Measurements from ENCODE around the gene CD4.
"Not testable (repeated sequence)": the region's sequence is repeated elsewhere in the genome, so short reads cannot be mapped to it uniquely, and the experiment has no call there.

CD4 gene

GRCh38 chr12:6788972-6789924 is at the start of gene CD4:
Gene CD4, plus strand, starts transcription at chr12:6789528. Its CDS starts 10,611 bp downstream, at chr12:6800139.
- DNase-seq (ENCODE audit: low read depth in 2 of 2): peak; percentile 65 to 81

GRCh38 chr12:6742080-6742479 is 47.2 kb upstream of the CD4 start:
- not testable (repeated sequence) for DNase-seq (ENCODE audit: low read depth in 2 of 2)

- no peak for DNase-seq (ENCODE audit: low read depth in 2 of 2)
Observed at GRCh38 chr12:6742834-6743233, 46.5 kb upstream of the CD4 start.

GRCh38 chr12:6743300-6743699 is 46.0 kb upstream of the CD4 start:
- not testable (repeated sequence) for DNase-seq (ENCODE audit: low read depth in 2 of 2)

GRCh38 chr12:6745741-6746525 is 43.4 kb upstream of the CD4 start:
- DNase-seq (ENCODE audit: low read depth in 2 of 2): no peak

- DNase-seq (ENCODE audit: low read depth in 2 of 2): no peak
Observed at GRCh38 chr12:6747216-6747615, 42.1 kb upstream of the CD4 start.

GRCh38 chr12:6748761-6749160 is 40.6 kb upstream of the CD4 start:
- DNase-seq (ENCODE audit: low read depth in 2 of 2): no peak

GRCh38 chr12:6750506-6750905 is 38.8 kb upstream of the CD4 start:
- no peak for DNase-seq (ENCODE audit: low read depth in 2 of 2)

- DNase-seq (ENCODE audit: low read depth in 2 of 2): no peak
Observed at GRCh38 chr12:6751767-6752166, 37.6 kb upstream of the CD4 start.

GRCh38 chr12:6752167-6752920 is 37.0 kb upstream of the CD4 start:
- no peak for DNase-seq (ENCODE audit: low read depth in 2 of 2)

- peak; percentile 97 to 98 for DNase-seq (ENCODE audit: low read depth in 2 of 2)
Observed at GRCh38 chr12:6752921-6753771, 36.2 kb upstream of the CD4 start, which contains the start of gene MLF2. Gene MLF2, minus strand, starts transcription at chr12:6753141. Its CDS starts 807 bp downstream, at chr12:6752334.

GRCh38 chr12:6753772-6754356 is 35.5 kb upstream of the CD4 start:
- no peak for DNase-seq (ENCODE audit: low read depth in 2 of 2)

- DNase-seq (ENCODE audit: low read depth in 2 of 2): no peak
Observed at GRCh38 chr12:6754411-6754810, 34.9 kb upstream of the CD4 start.

- no peak for DNase-seq (ENCODE audit: low read depth in 2 of 2)
Observed at GRCh38 chr12:6757028-6757690, 32.2 kb upstream of the CD4 start.

GRCh38 chr12:6758506-6759095 is 30.7 kb upstream of the CD4 start:
- no peak for DNase-seq (ENCODE audit: low read depth in 2 of 2)

- DNase-seq (ENCODE audit: low read depth in 2 of 2): no peak
Observed at GRCh38 chr12:6759741-6760140, 29.6 kb upstream of the CD4 start.

- DNase-seq (ENCODE audit: low read depth in 2 of 2): no peak
Observed at GRCh38 chr12:6763380-6763779, 25.9 kb upstream of the CD4 start.

- no peak for DNase-seq (ENCODE audit: low read depth in 2 of 2)
Observed at GRCh38 chr12:6764011-6764828, 25.1 kb upstream of the CD4 start.

All from activated CD4-positive, alpha-beta T cell treated with anti-CD3 and anti-CD28 coated beads for 24 hours (primary cell).